HG02759 (cell line): ENCODE measurements around the gene RAB37.

Experiments
- ATAC-seq: cut with Tn5 transposase; IDR thresholded peaks from one replicate; pipeline ENCODE4 v1.9.1; 2021; ENCODE audit warnings: mild to moderate bottlenecking, moderate library complexity; ENCODE audit not compliant: unreplicated experiment

Gene RAB37

GRCh38 chr17:74744714-74745547 is 7.9 kb downstream of the RAB37 start:
- ATAC-seq = no peak

- no peak for ATAC-seq
Measured at GRCh38 chr17:74745548-74746177, 8.6 kb downstream of the RAB37 start.

GRCh38 chr17:74746376-74746775 is 9.3 kb downstream of the RAB37 start:
- ATAC-seq = no peak

- ATAC-seq = no peak
Measured at GRCh38 chr17:74746922-74747321, 9.9 kb downstream of the RAB37 start.

- ATAC-seq = no peak
Measured at GRCh38 chr17:74748279-74748528, 11.1 kb downstream of the RAB37 start.

- peak; percentile 89 for ATAC-seq
Measured at GRCh38 chr17:74748529-74749278, 11.6 kb downstream of the RAB37 start, which contains the start of gene NHERF1. NHERF1 (plus strand) TSS chr17:74748628; CDS start chr17:74748847, 219 bp downstream.

GRCh38 chr17:74749279-74750038 is 12.4 kb downstream of the RAB37 start:
- peak; percentile 9 for ATAC-seq

GRCh38 chr17:74750039-74750326 is 12.9 kb downstream of the RAB37 start:
- ATAC-seq = no peak

GRCh38 chr17:74750327-74751069 is 13.4 kb downstream of the RAB37 start:
- no peak for ATAC-seq

GRCh38 chr17:74752415-74752814 is 15.4 kb downstream of the RAB37 start:
- ATAC-seq = no peak

- ATAC-seq = no peak
Measured at GRCh38 chr17:74752822-74753401, 15.9 kb downstream of the RAB37 start.

GRCh38 chr17:74754832-74755231 is 17.8 kb downstream of the RAB37 start:
- no peak for ATAC-seq

GRCh38 chr17:74755533-74755932 is 18.5 kb downstream of the RAB37 start:
- no peak for ATAC-seq

GRCh38 chr17:74756891-74757290 is 19.8 kb downstream of the RAB37 start:
- ATAC-seq = no peak

- no peak for ATAC-seq
Measured at GRCh38 chr17:74757502-74757901, 20.4 kb downstream of the RAB37 start.

- no peak for ATAC-seq
Measured at GRCh38 chr17:74757931-74758847, 21.1 kb downstream of the RAB37 start.

GRCh38 chr17:74758848-74759168 is 21.8 kb downstream of the RAB37 start:
- peak; percentile 31 for ATAC-seq

GRCh38 chr17:74759243-74759801 is 22.3 kb downstream of the RAB37 start:
- ATAC-seq = peak; percentile 69

- no peak for ATAC-seq
Measured at GRCh38 chr17:74759941-74760340, 22.9 kb downstream of the RAB37 start.
